DOHH2 (cell line): ENCODE results near the gene LYSMD4.

Experiments
- EZH2phosphoT487 ChIP-seq: fragments of 200-600 bp; sonication (generic); IDR thresholded peaks from 2 replicates; pipeline ENCODE4 v1.6.1; 2017; ENCODE audit warnings: borderline replicate concordance, mild to moderate bottlenecking, antibody characterized with exemption, low read length, moderate library complexity, mixed read lengths
- TF ChIP-seq, protein P1 (sequence below): fragments of 200-600 bp; sonication (generic); IDR thresholded peaks from one replicate; pipeline ENCODE4 v1.5.1; 2014; ENCODE audit warnings: antibody characterized with exemption, mild to moderate bottlenecking, low read depth, low read length; ENCODE audit not compliant: poor library complexity, severe bottlenecking

DNA sequence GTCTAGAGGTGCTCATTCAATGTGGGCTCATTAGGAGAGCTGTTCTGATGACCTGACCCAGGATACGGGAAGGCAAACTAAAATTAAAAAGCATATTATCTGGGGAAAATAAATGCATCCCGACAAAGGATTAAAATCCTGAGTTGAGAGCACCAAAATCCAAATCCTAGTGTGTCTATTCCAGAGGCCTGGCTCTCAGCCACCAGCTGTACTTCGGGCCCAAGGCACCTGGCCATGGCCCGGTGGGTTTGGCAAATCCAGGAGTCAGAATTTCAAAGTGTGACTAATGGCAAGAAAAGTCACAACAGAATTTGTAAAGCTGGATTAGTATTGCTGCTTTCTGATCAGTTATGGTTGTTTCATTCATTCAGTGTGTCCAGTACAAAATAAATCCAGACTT, 2.6 kb upstream of the LYSMD4 start:
- TF ChIP-seq, protein P1, sequence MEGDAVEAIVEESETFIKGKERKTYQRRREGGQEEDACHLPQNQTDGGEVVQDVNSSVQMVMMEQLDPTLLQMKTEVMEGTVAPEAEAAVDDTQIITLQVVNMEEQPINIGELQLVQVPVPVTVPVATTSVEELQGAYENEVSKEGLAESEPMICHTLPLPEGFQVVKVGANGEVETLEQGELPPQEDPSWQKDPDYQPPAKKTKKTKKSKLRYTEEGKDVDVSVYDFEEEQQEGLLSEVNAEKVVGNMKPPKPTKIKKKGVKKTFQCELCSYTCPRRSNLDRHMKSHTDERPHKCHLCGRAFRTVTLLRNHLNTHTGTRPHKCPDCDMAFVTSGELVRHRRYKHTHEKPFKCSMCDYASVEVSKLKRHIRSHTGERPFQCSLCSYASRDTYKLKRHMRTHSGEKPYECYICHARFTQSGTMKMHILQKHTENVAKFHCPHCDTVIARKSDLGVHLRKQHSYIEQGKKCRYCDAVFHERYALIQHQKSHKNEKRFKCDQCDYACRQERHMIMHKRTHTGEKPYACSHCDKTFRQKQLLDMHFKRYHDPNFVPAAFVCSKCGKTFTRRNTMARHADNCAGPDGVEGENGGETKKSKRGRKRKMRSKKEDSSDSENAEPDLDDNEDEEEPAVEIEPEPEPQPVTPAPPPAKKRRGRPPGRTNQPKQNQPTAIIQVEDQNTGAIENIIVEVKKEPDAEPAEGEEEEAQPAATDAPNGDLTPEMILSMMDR: no peak
- no peak for TF ChIP-seq EZH2phosphoT487
